HAP-1 (cell line): ENCODE measurements around the gene DMXL1.
"Not testable (repeated sequence)": the region's sequence is repeated elsewhere in the genome, so short reads cannot be mapped to it uniquely, and the experiment has no call there.

Experiments
- DNase-seq, 2 experiments: peaks; one replicate each; pipeline ENCODE4 v3.0.0-alpha.2; 2016 to 2020; ENCODE audit warnings: low spot score in 2 of 2
- H3K27me3 ChIP-seq: fragments of 250-450 bp; sonication (Bioruptor Pico); 2 replicates; pipeline ENCODE4 v1.5.1; 2020; ENCODE audit warnings: low read depth, mild to moderate bottlenecking, moderate library complexity
- H3K36me3 ChIP-seq: fragments of 250-450 bp; sonication (Bioruptor Pico); replicated peaks from 2 replicates; pipeline ENCODE4 v1.5.1; 2020; ENCODE audit warnings: mild to moderate bottlenecking
- H3K4me1 ChIP-seq: fragments of 250-450 bp; sonication (Bioruptor Pico); 2 replicates; pipeline ENCODE4 v1.5.1; 2020; ENCODE audit warnings: mild to moderate bottlenecking
- H3K4me3 ChIP-seq: fragments of 250-450 bp; sonication (Bioruptor Pico); 2 replicates; pipeline ENCODE4 v1.5.1; 2020; ENCODE audit warnings: mild to moderate bottlenecking, moderate library complexity
- H3K9me3 ChIP-seq: fragments of 250-450 bp; sonication (Bioruptor Pico); 2 replicates; pipeline ENCODE4 v1.5.1; 2020; ENCODE audit warnings: mild to moderate bottlenecking, moderate library complexity
- in situ Hi-C: fragments of 300-500 bp; cut with MboI; formaldehyde crosslinking; loops from 3 replicates; pipeline ENCODE4 v1.14.3; 2020; ENCODE audit warnings: low sequenced_read_pairs, inconsistent platforms, mixed read lengths

The DMXL1 gene

DNA sequence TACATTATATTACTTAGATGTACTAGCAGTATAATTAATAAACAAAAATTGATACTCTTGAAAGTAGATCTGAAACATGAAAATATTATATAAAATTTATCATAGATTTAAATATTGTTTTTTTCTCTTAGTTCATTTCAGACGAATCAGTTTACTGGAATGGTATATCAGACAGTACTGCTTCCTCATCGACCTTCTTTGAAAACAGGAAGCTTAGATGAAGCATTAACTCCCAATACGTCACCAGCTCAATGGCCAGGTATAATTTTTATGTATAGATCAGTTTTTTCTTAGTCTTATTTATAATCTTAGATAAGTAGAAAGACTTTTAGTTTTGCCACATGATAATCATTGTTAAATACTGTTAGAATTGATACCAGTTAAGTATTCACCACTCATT, 106.3 kb downstream of the DMXL1 start:
- no peak for DNase-seq
- H3K9me3 ChIP-seq = no peaks in the 10 kb centered on the region
- no peaks in the 10 kb centered on the region for H3K36me3 ChIP-seq
- H3K4me3 ChIP-seq = no peak overlapping the region
- no peaks in the 10 kb centered on the region for H3K4me1 ChIP-seq
- H3K27me3 ChIP-seq = no peaks in the 10 kb centered on the region
- in situ Hi-C loops = no loop called here

DNA sequence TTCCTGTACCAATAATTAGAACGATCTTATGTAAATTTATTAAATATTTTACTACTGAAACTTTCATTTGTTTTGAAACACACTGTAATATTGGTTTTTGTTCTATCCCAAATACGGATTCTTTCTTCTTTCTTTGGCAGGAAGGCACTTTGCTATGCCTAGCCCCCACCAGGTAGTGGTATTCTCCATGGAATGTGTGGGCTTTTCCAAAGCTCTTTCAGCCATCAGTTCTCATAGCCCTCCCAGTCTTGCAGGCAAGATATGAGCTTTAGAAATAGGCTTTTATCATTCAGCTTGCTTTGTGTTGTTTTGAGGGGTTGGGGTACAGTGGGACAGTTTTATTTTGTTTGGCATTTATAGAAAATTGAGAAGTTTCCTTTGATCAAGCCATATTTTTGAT, 107.5 kb downstream of the DMXL1 start:
- H3K27me3 ChIP-seq = no peaks in the 10 kb centered on the region
- H3K9me3 ChIP-seq = no peaks in the 10 kb centered on the region
- no peaks in the 10 kb centered on the region for H3K4me1 ChIP-seq
- H3K4me3 ChIP-seq = no peak overlapping the region
- no peaks in the 10 kb centered on the region for H3K36me3 ChIP-seq
- no peak for DNase-seq
- in situ Hi-C loops = no loop called here

GRCh38 chr5:119179857-119180641, 109.2 kb downstream of the DMXL1 start:
- Histone ChIP-seq H3K36me3 (no peaks in the 10 kb centered on the region), H3K27me3 (no peaks in the 10 kb centered on the region), H3K9me3 (no peaks in the 10 kb centered on the region), H3K4me1 (no peaks in the 10 kb centered on the region), H3K4me3 (no peak overlapping the region)
- in situ Hi-C loops = no loop called here
- DNase-seq = no peak

DNA sequence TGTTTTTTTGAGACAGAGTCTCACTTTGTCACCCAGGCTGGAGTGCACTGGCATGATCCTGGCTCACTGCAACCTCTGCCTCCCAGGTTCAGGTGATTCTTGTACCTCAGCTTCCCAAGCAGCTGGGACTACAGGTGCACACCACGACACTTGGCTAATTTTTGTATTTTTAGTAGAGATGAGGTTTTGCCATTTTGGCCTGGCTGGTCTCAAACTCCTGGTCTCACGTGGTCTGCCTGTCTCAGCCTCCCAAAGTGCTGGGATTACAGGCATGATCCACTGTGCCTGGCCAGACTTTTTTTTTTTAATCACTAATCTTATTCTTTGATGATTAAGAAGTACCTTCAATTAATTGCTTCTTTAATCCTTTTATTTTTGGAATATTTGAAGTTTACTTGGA, 114.6 kb downstream of the DMXL1 start:
- H3K27me3 ChIP-seq, DNase-seq, H3K4me1 ChIP-seq, H3K4me3 ChIP-seq, H3K9me3 ChIP-seq, H3K36me3 ChIP-seq, in situ Hi-C loops: not testable (repeated sequence)

DNA sequence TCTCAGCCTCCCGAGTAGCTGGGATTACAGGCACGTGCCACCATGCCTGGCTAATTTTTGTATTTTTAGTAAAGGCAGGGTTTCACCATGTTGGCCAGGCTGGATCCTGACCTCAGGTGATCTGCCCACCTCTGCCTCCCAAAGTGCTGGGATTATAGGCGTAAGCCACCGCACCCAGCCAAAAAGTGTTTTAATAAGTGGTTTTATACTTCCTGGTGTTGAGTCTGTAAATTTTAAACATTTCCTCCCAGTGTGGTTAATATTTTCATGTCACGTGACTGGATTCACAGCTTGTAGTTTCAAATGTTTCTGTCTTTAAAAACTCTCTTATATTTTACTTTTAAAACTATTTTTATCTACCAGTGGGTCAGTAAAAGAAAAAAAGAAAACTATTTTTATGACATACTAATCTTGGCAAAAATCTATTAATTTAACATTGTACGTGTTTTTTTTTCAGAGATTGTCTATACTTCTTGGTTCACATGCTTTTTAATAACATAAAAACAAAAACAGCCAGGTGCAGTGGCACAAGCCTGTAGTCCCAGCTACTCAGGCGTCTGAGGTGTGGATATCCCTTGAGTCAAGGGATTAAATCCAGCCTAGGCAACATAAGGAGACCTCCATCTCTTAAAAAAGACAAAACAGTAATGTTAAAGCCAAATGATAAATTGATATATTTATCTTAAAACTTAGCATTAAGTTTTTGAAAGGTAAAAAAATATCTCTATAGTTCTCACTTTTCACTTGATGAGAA, 117.1 kb downstream of the DMXL1 start:
- Histone ChIP-seq H3K9me3 (no peaks in the 10 kb centered on the region), H3K27me3 (no peaks in the 10 kb centered on the region), H3K36me3 (no peaks in the 10 kb centered on the region), H3K4me3 (no peak overlapping the region), H3K4me1 (peaks cover 10% of the 10 kb centered on the region)
- DNase-seq = no peak
- in situ Hi-C loops = no loop called here

DNA sequence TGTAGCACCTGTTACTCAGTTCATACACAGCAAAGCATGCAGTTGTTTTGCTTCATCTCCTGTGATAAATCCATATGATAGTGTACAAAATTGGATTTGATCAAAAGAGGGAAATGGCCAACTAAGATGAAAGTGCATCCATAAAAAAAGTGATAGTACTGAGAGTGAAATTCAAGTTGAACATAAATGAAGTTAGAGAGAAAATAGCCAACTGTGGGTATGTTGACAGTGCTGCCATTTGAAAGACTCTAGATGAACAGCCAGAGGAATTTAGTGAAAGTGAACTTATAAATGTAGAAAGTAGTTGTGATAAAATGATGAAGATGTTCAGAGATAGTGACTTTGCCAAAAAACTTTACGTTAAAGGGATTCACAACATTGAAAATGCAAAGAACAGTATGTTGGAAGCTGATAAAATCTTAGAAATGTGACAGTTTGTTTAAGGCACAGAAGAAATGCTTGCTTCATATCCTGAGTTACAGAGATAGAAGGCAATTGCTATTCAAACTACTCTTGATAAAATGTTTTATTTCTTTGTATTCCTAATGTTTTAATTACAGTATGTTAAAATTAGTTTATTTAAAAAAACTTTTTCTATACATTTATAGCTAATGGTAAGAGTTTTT, 119.7 kb downstream of the DMXL1 start:
- Histone ChIP-seq H3K4me3 (no peak overlapping the region), H3K9me3 (no peaks in the 10 kb centered on the region), H3K4me1 (peaks cover 10% of the 10 kb centered on the region), H3K36me3 (no peaks in the 10 kb centered on the region), H3K27me3 (no peaks in the 10 kb centered on the region)
- in situ Hi-C loops = no loop called here
- DNase-seq = no peak

DNA sequence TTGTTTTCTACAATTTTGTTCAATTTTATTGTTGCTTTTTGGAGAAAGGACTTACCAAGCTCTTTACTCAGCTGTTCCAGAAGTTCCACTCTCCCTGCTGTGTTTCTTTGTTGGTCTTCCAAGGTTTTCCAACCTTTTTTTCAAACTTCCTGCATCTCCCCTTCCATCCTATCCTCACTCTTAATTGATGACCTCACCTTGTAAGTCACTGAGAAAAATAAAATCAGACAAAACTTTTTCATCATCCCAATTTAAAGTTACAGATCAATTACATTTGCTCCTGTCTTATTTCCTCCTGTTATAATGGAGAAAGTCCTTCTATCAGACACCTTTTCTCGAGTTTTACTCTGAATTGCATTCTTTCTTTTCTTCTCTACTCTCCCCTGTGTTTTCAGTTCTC, 121.1 kb downstream of the DMXL1 start:
- no peak overlapping the region for H3K4me3 ChIP-seq
- H3K4me1 ChIP-seq = peaks cover 10% of the 10 kb centered on the region
- H3K36me3 ChIP-seq = no peaks in the 10 kb centered on the region
- H3K9me3 ChIP-seq = no peaks in the 10 kb centered on the region
- no peak for DNase-seq
- in situ Hi-C loops = no loop called here
- H3K27me3 ChIP-seq = no peaks in the 10 kb centered on the region

DNA sequence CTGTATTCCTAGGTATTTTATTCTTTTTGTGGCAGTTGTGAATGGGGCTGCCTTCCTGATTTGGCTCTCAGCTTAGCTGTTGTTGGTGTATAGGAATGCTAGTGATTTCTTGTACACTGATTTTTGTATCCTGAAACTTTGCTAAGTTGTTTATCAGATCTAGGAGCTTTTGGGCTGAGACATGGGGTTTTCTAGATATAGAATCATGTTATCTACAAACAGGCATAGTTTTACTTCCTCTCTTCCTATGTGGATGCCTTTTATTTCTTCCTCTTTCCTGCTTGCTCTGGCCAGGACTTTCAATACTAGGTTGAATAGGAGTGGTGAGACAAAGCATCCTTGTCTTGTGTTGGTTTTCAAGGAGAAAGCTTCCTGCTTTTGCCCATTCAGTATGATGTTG, 129.9 kb downstream of the DMXL1 start:
- in situ Hi-C loops = no loop called here
- Histone ChIP-seq H3K9me3 (no peaks in the 10 kb centered on the region), H3K27me3 (no peaks in the 10 kb centered on the region), H3K4me3 (no peak overlapping the region), H3K36me3 (peaks cover 7% of the 10 kb centered on the region), H3K4me1 (no peaks in the 10 kb centered on the region)
- no peak for DNase-seq

DNA sequence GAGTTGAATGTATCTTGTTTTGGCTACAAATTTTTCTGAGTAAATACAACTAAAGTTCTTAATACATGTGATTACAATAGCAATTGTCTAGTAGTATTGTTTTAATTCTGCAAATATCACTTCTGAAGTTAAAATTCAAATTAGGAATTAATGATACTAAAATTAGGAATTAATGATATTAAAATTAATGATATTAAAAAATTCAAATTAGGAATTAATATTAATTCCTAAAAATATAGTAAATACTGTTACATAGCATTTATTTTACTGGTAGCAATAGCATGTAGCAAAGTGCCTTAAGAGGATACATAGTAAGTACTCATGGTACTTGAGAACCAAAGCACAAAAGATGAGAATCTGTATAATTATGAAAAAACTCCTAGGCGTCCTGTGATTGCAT, 136.2 kb downstream of the DMXL1 start:
- no peak overlapping the region for H3K4me3 ChIP-seq
- H3K27me3 ChIP-seq = no peaks in the 10 kb centered on the region
- H3K4me1 ChIP-seq = no peaks in the 10 kb centered on the region; the same call in 1 of the 2 replicates
- no peak for DNase-seq
- in situ Hi-C loops = no loop called here
- H3K36me3 ChIP-seq = no peaks in the 10 kb centered on the region
- H3K9me3 ChIP-seq = no peaks in the 10 kb centered on the region

DNA sequence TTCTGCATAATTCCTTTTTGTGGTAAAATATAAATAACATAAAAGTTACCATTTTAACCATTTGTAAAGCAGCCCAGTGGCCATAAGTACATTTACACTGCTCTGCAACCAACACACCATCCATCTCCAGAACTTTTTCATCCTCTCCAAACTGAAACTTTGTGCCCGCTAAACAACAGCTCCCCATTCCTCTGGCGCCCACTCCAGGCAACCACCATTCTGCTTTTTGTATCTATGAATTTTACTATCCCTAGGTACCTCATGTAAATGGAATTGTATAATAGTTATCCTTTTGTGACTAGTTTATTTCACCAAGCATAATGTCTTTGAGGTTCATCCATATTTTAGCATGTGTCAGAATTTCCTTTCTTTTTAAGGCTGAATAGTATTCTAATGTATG, 141.1 kb downstream of the DMXL1 start:
- in situ Hi-C loops = no loop called here
- no peaks in the 10 kb centered on the region; the same call in 1 of the 2 replicates for H3K4me1 ChIP-seq

GRCh38 chr5:119212676-119213075, 141.8 kb downstream of the DMXL1 start:
- Histone ChIP-seq H3K4me3 (no peak overlapping the region), H3K36me3 (no peaks in the 10 kb centered on the region), H3K4me1 (no peaks in the 10 kb centered on the region; the same call in 1 of the 2 replicates), H3K27me3 (no peaks in the 10 kb centered on the region), H3K9me3 (no peaks in the 10 kb centered on the region)
- in situ Hi-C loops = no loop called here
- DNase-seq = no peak

More for the DNA sequence above, 141.1 kb downstream of the DMXL1 start:
- no peaks in the 10 kb centered on the region for H3K27me3 ChIP-seq
- no peak overlapping the region for H3K4me3 ChIP-seq
- no peaks in the 10 kb centered on the region for H3K36me3 ChIP-seq
- H3K9me3 ChIP-seq = no peaks in the 10 kb centered on the region
- DNase-seq = no peak

DNA sequence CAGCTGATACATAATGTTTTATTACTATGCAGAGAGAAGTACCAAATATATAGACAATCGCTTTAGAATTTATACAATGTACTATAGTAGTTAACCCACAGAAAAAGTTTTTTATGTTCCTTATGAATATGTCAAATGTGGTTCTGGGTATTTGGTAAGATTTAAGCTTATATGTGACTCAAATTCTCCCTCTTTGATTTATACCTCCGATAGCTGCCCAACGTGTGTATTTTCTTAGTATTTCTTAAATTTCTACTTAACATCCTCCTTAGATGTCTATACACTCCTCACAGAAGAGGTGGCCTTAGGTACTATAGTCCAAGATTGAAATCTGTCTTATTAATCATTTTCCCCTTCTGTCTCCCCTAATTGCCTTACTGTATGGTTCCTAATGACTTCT, 146.3 kb downstream of the DMXL1 start:
- DNase-seq = no peak
- H3K27me3 ChIP-seq = no peaks in the 10 kb centered on the region
- H3K9me3 ChIP-seq = no peaks in the 10 kb centered on the region
- H3K4me3 ChIP-seq = no peak overlapping the region
- no peaks in the 10 kb centered on the region for H3K4me1 ChIP-seq
- 0 out of 2 replicates have a peak, but pooled peaks cover 3% of the 10 kb centered on the region for H3K36me3 ChIP-seq
- in situ Hi-C loops = no loop called here

DNA sequence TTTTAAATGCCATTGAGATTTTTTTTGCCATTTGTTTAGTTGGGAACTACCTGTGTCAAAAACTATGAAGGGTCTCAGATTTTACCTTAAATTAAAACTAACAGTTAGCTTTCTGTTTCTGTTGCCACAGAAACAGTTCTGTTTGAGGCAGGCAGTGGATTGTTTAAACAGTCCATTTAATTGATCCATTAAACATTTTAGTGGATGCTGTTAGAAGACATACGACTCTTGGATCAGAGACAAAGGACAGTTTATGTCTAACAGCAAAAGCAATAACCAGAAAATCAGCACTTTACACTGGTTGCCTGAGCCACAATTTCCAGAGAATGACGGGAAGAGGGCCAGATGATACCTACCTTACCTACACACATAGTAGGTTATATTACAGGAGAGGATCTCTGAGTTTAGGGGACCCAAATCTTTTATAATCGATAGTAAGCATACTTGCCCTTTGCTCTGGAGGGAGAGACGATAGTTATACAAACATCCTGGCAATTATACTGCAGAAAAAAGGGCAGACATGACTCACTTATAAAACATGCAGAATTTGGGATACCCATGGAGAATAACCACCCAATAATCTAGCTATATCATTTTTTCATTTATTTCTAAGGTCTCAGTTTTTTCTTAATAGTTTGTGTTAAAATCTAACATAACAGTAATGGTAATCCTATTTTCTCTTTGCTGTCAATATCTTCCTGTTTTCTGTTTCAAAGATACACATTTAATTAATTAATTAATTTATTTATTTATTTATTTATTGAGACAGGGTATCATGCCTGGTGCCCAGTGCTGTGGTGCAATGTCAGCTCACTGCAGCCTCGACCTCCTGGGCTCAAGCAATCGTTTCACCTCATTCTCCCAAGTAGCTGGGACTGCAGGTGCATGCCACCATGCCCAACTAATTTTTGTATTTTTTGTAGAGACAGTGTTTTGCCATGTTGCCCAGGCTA, 148.2 kb downstream of the DMXL1 start:
- no peak for DNase-seq
- Histone ChIP-seq H3K4me1 (no peaks in the 10 kb centered on the region), H3K36me3 (0 out of 2 replicates have a peak, but pooled peaks cover 3% of the 10 kb centered on the region), H3K27me3 (no peaks in the 10 kb centered on the region), H3K4me3 (no peak overlapping the region), H3K9me3 (no peaks in the 10 kb centered on the region)
- in situ Hi-C loops = no loop called here
